NCI-H2227 (cell line): Measurements from ENCODE around the gene RPS23.

ENCODE experiments used
- DNase-seq: peaks from one replicate; lab custom pipeline; 2025; ENCODE audit not compliant: unreplicated experiment; lab: John Stamatoyannopoulos, UW

Gene RPS23

DNA sequence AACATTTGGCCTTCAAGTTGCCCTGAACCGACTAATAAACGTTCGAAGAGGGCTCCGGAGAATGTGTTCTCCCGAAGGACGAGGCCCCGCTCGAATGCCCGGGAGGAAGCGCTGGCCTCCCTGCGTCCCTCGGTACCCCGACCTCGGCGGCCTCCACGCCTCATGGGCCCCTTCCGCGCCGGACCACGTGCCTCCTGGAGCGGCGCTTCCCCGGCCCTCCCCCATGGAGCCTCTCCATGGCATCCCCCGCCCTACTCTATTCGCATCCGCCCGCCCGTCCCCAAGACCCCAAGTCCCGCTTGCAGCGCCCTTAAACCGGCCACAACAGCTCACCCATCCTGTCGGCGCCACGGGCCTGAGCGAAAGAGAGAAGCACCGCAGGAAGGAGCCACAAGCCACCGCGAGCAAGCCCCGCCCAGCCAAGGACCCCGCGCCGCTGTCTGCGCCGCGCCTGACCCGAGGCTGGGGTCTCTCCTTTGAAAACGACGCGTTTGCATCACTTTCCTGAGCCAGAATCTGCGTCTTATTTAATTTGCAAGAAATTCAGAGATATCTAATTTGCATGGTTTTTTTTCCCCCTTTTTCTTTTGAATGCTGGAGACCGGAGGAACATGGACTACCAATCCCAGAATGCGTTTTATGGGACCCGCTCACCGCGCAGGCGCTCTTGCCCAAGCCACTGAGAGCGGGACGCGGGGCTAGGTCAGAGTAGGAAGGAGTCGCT is at the start of gene RPS23:
Gene RPS23, minus strand, starts transcription at position 368 of the 724 bp plus-strand sequence. Its CDS starts 31 bp downstream, at position 337.
- DNase-seq: peak; percentile 91

GRCh38 chr5:82327941-82328340 is 49.8 kb upstream of the RPS23 start:
- DNase-seq: no peak

DNA sequence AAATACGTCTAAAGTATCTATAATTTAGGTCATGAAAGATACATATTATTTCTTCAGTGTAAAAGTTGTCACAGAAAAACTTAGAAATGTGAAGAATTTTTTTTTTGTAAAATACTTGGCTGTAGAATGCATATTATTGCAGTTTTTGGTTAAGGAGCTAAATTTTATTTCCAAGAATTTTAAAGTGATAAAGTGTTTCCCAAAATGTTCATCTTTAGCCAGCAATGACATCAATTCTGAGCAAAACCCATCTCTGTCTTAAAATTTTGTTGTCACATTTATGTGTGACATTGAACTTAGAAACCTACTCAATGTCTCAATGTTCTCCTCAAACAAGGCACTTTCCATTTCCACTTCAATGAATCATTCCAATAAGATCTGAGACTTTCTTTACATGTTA is 47.8 kb upstream of the RPS23 start:
- DNase-seq: no peak

- no peak for DNase-seq
These were observed 47.0 kb upstream of the RPS23 start for GRCh38 chr5:82325155-82325554.

DNA sequence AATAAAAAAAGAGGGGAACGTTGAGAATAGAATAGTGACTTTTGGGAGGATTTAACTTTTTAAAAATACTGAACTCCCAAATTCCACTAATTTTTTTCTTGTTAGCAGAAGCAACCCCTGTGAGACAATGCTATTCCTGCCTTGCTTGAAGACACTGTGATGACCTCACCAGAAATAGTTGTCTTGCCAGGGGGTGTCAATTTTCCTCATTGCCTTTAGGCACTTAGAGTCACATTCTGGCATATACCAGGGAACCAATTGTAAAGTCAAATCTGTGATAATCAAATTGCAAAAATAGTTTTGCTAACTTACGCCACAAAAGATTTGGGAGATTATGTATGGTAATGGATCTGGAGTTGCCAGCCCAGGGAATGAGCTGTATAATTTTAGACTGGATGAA is 42.8 kb upstream of the RPS23 start:
- no peak for DNase-seq

DNA sequence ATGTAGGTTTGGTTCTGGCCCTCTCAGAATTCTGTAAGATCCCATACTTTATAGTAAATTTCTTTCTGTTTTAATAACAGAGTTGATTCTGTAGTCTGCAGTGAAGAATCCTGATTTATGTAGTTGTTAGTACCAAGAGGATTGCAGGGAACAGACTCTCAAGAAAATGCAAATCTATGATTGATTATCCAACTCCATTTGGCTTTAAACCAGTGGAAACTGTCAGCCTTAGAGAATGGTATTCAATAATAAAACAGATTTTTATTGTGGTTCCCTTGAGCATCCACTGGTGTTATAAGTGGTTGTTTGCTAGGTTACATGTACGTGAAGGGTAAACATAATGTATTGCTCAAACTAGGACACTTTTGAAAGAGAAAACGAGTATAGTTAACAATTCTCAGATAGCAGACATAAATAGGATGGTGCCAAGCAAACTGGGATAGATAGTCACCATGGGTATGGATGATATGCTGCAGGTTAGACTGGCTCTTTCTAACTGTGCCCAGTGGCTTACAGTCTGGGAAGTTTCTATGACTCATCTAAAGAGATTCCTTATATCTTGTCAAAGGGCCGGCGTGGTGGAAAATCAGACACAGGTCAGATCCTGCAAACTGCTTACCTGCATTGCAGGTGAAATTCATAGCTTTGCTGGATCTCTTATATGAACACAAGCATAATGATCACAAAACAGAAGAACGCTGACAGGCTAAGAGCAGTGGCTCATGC is 41.7 kb upstream of the RPS23 start:
- no peak for DNase-seq

- no peak for DNase-seq
These were observed 41.0 kb upstream of the RPS23 start for GRCh38 chr5:82319192-82319591.

GRCh38 chr5:82314964-82315758 is 37.0 kb upstream of the RPS23 start:
- no peak for DNase-seq

- no peak for DNase-seq
These were observed 34.9 kb upstream of the RPS23 start for GRCh38 chr5:82313016-82313415.

DNA sequence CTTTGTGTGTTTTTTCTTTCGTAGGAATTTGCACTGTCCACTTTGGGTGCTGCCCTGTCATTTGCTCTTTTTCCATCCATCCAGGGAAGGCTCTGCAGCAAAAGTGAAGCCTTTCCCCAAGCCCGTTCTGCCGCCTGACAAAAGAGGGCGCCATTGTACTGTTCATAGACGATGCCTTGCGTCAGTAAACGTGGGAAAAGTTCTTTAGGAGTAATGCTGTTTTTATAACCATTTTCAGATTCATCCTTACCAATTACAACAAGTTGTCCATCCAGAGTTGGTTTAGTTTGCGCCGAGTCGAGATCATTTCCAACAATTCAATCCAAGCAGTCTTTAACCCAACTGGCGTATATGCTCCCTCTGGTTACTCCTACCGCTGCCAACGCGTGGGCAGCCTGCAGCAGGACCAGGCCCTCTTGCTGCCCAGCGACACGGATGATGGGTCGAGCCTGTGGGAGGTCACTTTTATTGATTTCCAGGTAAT is 34.3 kb upstream of the RPS23 start:
- peak; percentile 68 for DNase-seq

DNA sequence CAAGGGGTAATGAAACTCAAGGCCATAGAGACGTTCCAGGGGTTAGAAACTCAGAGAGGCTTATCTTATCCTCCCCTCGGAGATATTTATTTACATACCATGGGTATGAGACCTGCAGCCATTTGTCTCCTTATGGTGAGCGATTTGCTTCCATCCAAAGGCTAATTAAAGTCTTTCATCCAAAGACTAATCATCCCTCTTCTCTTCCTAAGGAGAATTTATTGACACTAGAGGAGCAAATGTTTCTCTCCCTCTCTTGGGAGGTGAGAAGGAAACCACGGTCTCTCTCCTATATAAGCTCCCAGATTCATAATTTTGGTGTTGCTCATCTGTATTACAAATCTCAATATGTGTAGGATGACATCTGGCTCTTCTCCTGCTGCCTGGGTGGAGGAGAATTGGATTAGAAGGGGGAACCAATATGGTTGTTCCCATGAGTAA is 31.0 kb upstream of the RPS23 start:
- DNase-seq: no peak

DNA sequence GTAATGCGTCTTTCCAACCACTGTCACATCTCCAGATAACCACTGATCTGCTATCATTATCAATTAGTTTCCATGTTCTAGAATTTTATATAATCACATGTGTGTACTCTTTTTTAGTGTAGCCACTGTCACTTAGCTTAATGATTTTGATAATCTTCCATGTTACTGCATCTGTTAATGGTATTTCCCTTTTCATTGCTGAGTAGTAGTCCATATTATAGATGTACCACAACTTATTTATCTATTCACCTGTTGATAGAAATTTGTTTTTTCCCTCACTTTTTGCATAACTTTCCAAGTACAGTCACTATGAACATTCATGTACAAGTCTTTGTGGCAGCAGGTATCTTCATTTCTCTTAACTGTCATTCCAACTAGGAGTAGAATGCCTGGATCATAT is 30.3 kb upstream of the RPS23 start:
- DNase-seq: no peak

- no peak for DNase-seq
These were observed 29.3 kb upstream of the RPS23 start for GRCh38 chr5:82307451-82307850.

- DNase-seq: no peak
These were observed 28.0 kb upstream of the RPS23 start for GRCh38 chr5:82306151-82306550.

- DNase-seq: no peak
These were observed 23.0 kb upstream of the RPS23 start for GRCh38 chr5:82301190-82301589.

- no peak for DNase-seq
These were observed 20.5 kb upstream of the RPS23 start for GRCh38 chr5:82298668-82299067.

- no peak for DNase-seq
These were observed 19.6 kb upstream of the RPS23 start for GRCh38 chr5:82297711-82298110.

DNA sequence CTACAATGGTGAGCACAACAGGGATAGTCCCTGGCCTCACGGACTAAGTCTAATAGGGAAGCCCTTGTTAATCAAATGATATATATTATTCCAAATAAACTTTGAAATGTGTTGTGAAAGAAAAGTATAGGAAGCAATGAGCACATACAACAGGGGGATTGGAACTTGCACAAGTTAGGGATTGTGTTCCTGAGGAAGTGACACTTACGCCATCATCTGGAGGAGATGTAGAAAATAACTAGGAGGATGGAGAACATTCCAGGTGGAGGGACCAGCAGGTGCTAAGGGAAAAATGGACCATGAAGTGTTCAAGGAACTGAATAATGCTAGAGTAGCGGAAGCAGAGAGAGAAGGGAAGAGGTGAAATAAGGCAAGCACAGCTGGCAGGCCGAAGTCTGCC is 18.8 kb upstream of the RPS23 start:
- no peak for DNase-seq

GRCh38 chr5:82295959-82296531 is 17.9 kb upstream of the RPS23 start:
- DNase-seq: no peak

DNA sequence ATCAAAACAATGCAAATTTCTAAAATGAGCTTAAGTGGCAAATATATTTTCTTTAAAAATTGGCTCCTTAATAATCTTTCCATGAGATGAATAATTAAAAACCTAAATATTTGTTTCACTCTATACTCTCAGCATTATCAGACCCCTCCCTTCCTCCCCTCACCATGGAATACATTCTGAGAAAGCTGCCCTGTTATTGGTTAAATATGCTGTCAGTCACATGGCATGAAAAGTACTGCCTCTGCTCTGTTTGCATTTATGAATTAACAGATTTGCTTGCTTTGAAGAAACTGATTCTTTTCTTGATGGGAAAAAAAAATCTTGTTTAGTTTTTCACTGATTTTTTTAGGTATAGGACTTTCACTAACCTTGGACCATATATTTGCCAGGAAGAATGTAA is 17.0 kb upstream of the RPS23 start:
- DNase-seq: peak; percentile 37

GRCh38 chr5:82291420-82291819 is 13.3 kb upstream of the RPS23 start:
- DNase-seq: no peak
